ENCODE results near the gene GAL.

Gene GAL

GRCh38 chr11:68693484-68693882 lies 9.1 kb downstream of the GAL start:
- H3F3A ChIP-seq (ENCODE audit: insufficient read depth, low read length): no peaks in the 10 kb centered on the region
- H3K27me3 ChIP-seq (ENCODE audit: insufficient read depth, low read length): peaks cover 4% of the 10 kb centered on the region; the same call in 1 of the 2 replicates
- no peak overlapping the region for H3K4me2 ChIP-seq (ENCODE audit: low read length)
- no peaks in the 10 kb centered on the region for H4K20me1 ChIP-seq (ENCODE audit: insufficient read depth, low read length)
- H3K36me3 ChIP-seq (ENCODE audit: insufficient read depth, low read length): no peaks in the 10 kb centered on the region
- no peaks in the 10 kb centered on the region for H3K9me2 ChIP-seq (ENCODE audit: low read depth, low read length)
- H3K9ac ChIP-seq (ENCODE audit: low read length): no peak overlapping the region
- no peaks in the 10 kb centered on the region for H3K9me3 ChIP-seq (ENCODE audit: low read length)
- no peaks in the 10 kb centered on the region for H3K4me1 ChIP-seq (ENCODE audit: insufficient read depth, low read length, severe bottlenecking)
- H3K4me3 ChIP-seq (ENCODE audit: low read depth, low read length, poor library complexity, severe bottlenecking): no peak overlapping the region
- TF ChIP-seq CTCF (IDR thresholded peaks at IDR 0.05; ENCODE audit: low read length) (no peak), EZH2 (IDR thresholded peaks at IDR 0.05; ENCODE audit: borderline replicate concordance, low read length) (no peak)
- H3K27ac ChIP-seq (ENCODE audit: low read depth, low read length, poor library complexity, severe bottlenecking): no peak overlapping the region
- H3K79me2 ChIP-seq (ENCODE audit: insufficient read depth, low read length): no peaks in the 10 kb centered on the region
- no peak overlapping the region for H2AFZ ChIP-seq (ENCODE audit: low read length)

GRCh38 chr11:68694431-68695297 lies 10.3 kb downstream of the GAL start:
- Histone ChIP-seq H4K20me1 (ENCODE audit: insufficient read depth, low read length) (no peaks in the 10 kb centered on the region), H3K9me2 (ENCODE audit: low read depth, low read length) (no peaks in the 10 kb centered on the region), H3K79me2 (ENCODE audit: insufficient read depth, low read length) (no peaks in the 10 kb centered on the region), H2AFZ (ENCODE audit: low read length) (no peak overlapping the region), H3K4me3 (ENCODE audit: low read depth, low read length, poor library complexity, severe bottlenecking) (no peak overlapping the region), H3F3A (ENCODE audit: insufficient read depth, low read length) (no peaks in the 10 kb centered on the region), H3K27ac (ENCODE audit: low read depth, low read length, poor library complexity, severe bottlenecking) (no peak overlapping the region), H3K9me3 (ENCODE audit: low read length) (no peaks in the 10 kb centered on the region), H3K4me2 (ENCODE audit: low read length) (no peak overlapping the region), H3K27me3 (ENCODE audit: insufficient read depth, low read length) (peaks cover 4% of the 10 kb centered on the region; the same call in 1 of the 2 replicates), H3K9ac (ENCODE audit: low read length) (no peak overlapping the region), H3K36me3 (ENCODE audit: insufficient read depth, low read length) (no peaks in the 10 kb centered on the region), H3K4me1 (ENCODE audit: insufficient read depth, low read length, severe bottlenecking) (no peaks in the 10 kb centered on the region)
- TF ChIP-seq EZH2 (IDR thresholded peaks at IDR 0.05; ENCODE audit: borderline replicate concordance, low read length) (no peak), CTCF (IDR thresholded peaks at IDR 0.05; ENCODE audit: low read length) (no peak)

GRCh38 chr11:68695531-68695930 lies 11.2 kb downstream of the GAL start:
- H3K4me2 ChIP-seq (ENCODE audit: low read length): no peak overlapping the region
- H3K27me3 ChIP-seq (ENCODE audit: insufficient read depth, low read length): peaks cover 4% of the 10 kb centered on the region; the same call in 1 of the 2 replicates
- no peaks in the 10 kb centered on the region for H3K79me2 ChIP-seq (ENCODE audit: insufficient read depth, low read length)
- H3K9me3 ChIP-seq (ENCODE audit: low read length): no peaks in the 10 kb centered on the region
- no peaks in the 10 kb centered on the region for H4K20me1 ChIP-seq (ENCODE audit: insufficient read depth, low read length)
- H3K9ac ChIP-seq (ENCODE audit: low read length): no peak overlapping the region
- H3K36me3 ChIP-seq (ENCODE audit: insufficient read depth, low read length): no peaks in the 10 kb centered on the region
- H3F3A ChIP-seq (ENCODE audit: insufficient read depth, low read length): no peaks in the 10 kb centered on the region
- no peak overlapping the region for H3K27ac ChIP-seq (ENCODE audit: low read depth, low read length, poor library complexity, severe bottlenecking)
- H3K9me2 ChIP-seq (ENCODE audit: low read depth, low read length): no peaks in the 10 kb centered on the region
- H3K4me1 ChIP-seq (ENCODE audit: insufficient read depth, low read length, severe bottlenecking): no peaks in the 10 kb centered on the region
- TF ChIP-seq EZH2 (IDR thresholded peaks at IDR 0.05; ENCODE audit: borderline replicate concordance, low read length): no peak
- no peak for TF ChIP-seq CTCF (IDR thresholded peaks at IDR 0.05; ENCODE audit: low read length)
- no peak overlapping the region for H3K4me3 ChIP-seq (ENCODE audit: low read depth, low read length, poor library complexity, severe bottlenecking)
- no peak overlapping the region for H2AFZ ChIP-seq (ENCODE audit: low read length)

All from OCI-LY1 (cell line).